SK-N-SH (cell line): Measurements from ENCODE around the gene INTS3. TPM values are rescaled to one million over a fixed set of nuclear protein-coding genes. Genes with fewer than 3 reads are reported as not detected.

Source experiments
- CTCF ChIA-PET: fragments of 300-600, 350-600 bp; formaldehyde crosslinking; extraction: SDS; loops from one replicate; lab custom pipeline; 2021; lab: Yijun Ruan, JAX
- POLR2A ChIA-PET: fragments of 350-600 bp; sonication (Branson Sonifier 250); formaldehyde crosslinking; extraction: SDS; loops from one replicate; lab custom pipeline; 2020; ENCODE audit warnings: antibody characterized with exemption, inconsistent platforms; lab: Yijun Ruan, JAX
- DNase-seq: peaks from one replicate; pipeline ENCODE4 v3.0.0; 2012
- H2AFZ ChIP-seq: fragments of 200-600 bp; sonication (generic); 2 replicates; pipeline ENCODE4 v1.8.1; 2016; ENCODE audit warnings: antibody characterized with exemption, mild to moderate bottlenecking, low read depth
- H3F3A ChIP-seq: fragments of 200-600 bp; sonication (generic); replicated peaks from 2 replicates; pipeline ENCODE3; 2016; ENCODE audit warnings: antibody characterized with exemption, mild to moderate bottlenecking; ENCODE audit not compliant: insufficient read depth
- H3K27ac ChIP-seq, 2 experiments: fragments of 200-500 bp in 1 of 2; fragments of 200-600 bp in 1 of 2; sonication (Bioruptor generic) in 1 of 2; sonication (generic), shearing (Covaris generic) in 1 of 2; 2 replicates each; pipeline versions ENCODE4 v1.5.1 to v1.6.1; 2014 to 2016; ENCODE audit warnings: low read depth in 2 of 2, inconsistent platforms in 1 of 2, low read length in 1 of 2, mild to moderate bottlenecking in 1 of 2, mixed read lengths in 1 of 2
- H3K27me3 ChIP-seq: fragments of 200-600 bp; sonication (generic), shearing (Covaris generic); 2 replicates; pipeline ENCODE4 v1.6.1; 2016; ENCODE audit warnings: mixed run types; ENCODE audit not compliant: insufficient read depth
- H3K36me3 ChIP-seq, 2 experiments: fragments of 200-500 bp in 1 of 2; fragments of 200-600 bp in 1 of 2; sonication (Bioruptor generic) in 1 of 2; sonication (generic) in 1 of 2; replicated peaks in 1 of 2; 2 replicates each; pipeline versions ENCODE3 to v1.5.1; 2014 to 2016; ENCODE audit warnings: low read length in 1 of 2, mild to moderate bottlenecking in 1 of 2; ENCODE audit not compliant: insufficient read depth in 2 of 2, control insufficient read depth in 1 of 2
- H3K4me1 ChIP-seq, 2 experiments: fragments of 200-500 bp in 1 of 2; fragments of 200-600 bp in 1 of 2; sonication (Bioruptor generic) in 1 of 2; sonication (generic), shearing (Covaris generic) in 1 of 2; 2 replicates each; pipeline versions ENCODE4 v1.5.1 to v1.6.1; 2014 to 2016; ENCODE audit warnings: low read depth in 1 of 2, low read length in 1 of 2, mixed run types in 1 of 2; ENCODE audit not compliant: insufficient read depth in 2 of 2, control insufficient read depth in 1 of 2
- H3K4me2 ChIP-seq: fragments of 200-600 bp; sonication (generic), shearing (Covaris generic); 2 replicates; pipeline ENCODE4 v1.6.1; 2017; ENCODE audit warnings: mixed run types
- H3K4me3 ChIP-seq, 2 experiments: fragments of 200-500 bp in 1 of 2; fragments of 200-600 bp in 1 of 2; sonication (Bioruptor generic) in 1 of 2; sonication (generic), shearing (Covaris generic) in 1 of 2; 2 replicates each; pipeline versions ENCODE4 v1.5.1 to v1.8.1; 2014 to 2016; ENCODE audit warnings: low read depth in 2 of 2, inconsistent platforms in 1 of 2, low read length in 1 of 2, mild to moderate bottlenecking in 1 of 2, mixed read lengths in 1 of 2, moderate library complexity in 1 of 2
- H3K79me2 ChIP-seq: fragments of 200-600 bp; sonication (generic); 2 replicates; pipeline ENCODE4 v1.8.1; 2017; ENCODE audit warnings: mild to moderate bottlenecking; ENCODE audit not compliant: insufficient read depth
- H3K9ac ChIP-seq: fragments of 200-600 bp; sonication (generic); 2 replicates; pipeline ENCODE4 v1.6.1; 2017; ENCODE audit warnings: mixed run types
- H3K9me2 ChIP-seq: fragments of 200-600 bp; sonication (generic); 2 replicates; pipeline ENCODE4 v1.6.1; 2017; ENCODE audit warnings: mixed run types
- H3K9me3 ChIP-seq: fragments of 200-600 bp; sonication (generic); 2 replicates; pipeline ENCODE4 v1.6.1; 2017; ENCODE audit warnings: mixed run types, mild to moderate bottlenecking, moderate library complexity
- H4K20me1 ChIP-seq: fragments of 200-600 bp; sonication (generic); 2 replicates; pipeline ENCODE4 v1.6.1; 2017; ENCODE audit warnings: mild to moderate bottlenecking, mixed run types; ENCODE audit not compliant: insufficient read depth
- EP300 ChIP-seq, 2 experiments: IDR thresholded peaks; 2 replicates each; pipeline versions ENCODE4 v1.4.0 to v1.6.1; 2012; ENCODE audit warnings: borderline replicate concordance in 1 of 2, low read depth in 1 of 2, low read length in 1 of 2
- EZH2phosphoT487 ChIP-seq: fragments of 200-600 bp; sonication (generic); IDR thresholded peaks from 2 replicates; pipeline ENCODE4 v1.6.1; 2017; ENCODE audit warnings: low read depth, mixed run types, mild to moderate bottlenecking, antibody characterized with exemption, moderate library complexity, borderline replicate concordance
- FOXJ3 ChIP-seq: sonication (generic); formaldehyde crosslinking; IDR thresholded peaks from 2 replicates; pipeline ENCODE4 v1.5.1; 2020; ENCODE audit warnings: mild to moderate bottlenecking, missing genetic modification reagents
- FOXM1 ChIP-seq: IDR thresholded peaks from 2 replicates; pipeline ENCODE4 v1.4.0; 2012; ENCODE audit warnings: low read depth, mild to moderate bottlenecking
- GATA2 ChIP-seq: sonication (generic); formaldehyde crosslinking; IDR thresholded peaks from 2 replicates; pipeline ENCODE4 v1.5.0; 2020; ENCODE audit warnings: mild to moderate bottlenecking, missing genetic modification reagents
- JUND ChIP-seq: IDR thresholded peaks from 2 replicates; pipeline ENCODE4 v1.4.0; 2012
- MXI1 ChIP-seq: IDR thresholded peaks from 2 replicates; pipeline ENCODE4 v1.6.1; 2012; ENCODE audit warnings: mild to moderate bottlenecking, low read depth, low read length, improper control_type of control experiment
- NFIC ChIP-seq: IDR thresholded peaks from 2 replicates; pipeline ENCODE4 v1.4.0; 2012; ENCODE audit warnings: borderline replicate concordance
- NRF1 ChIP-seq: IDR thresholded peaks from 2 replicates; pipeline ENCODE4 v1.6.1; 2012; ENCODE audit warnings: low read depth, mild to moderate bottlenecking, low read length
- RFX5 ChIP-seq: IDR thresholded peaks from 2 replicates; pipeline ENCODE4 v1.6.1; 2012; ENCODE audit warnings: mild to moderate bottlenecking, improper control_type of control experiment, low read length
- RXRA ChIP-seq: IDR thresholded peaks from 2 replicates; pipeline ENCODE4 v1.4.0; 2012; ENCODE audit warnings: low read depth, mild to moderate bottlenecking, borderline replicate concordance
- TAF1 ChIP-seq: IDR thresholded peaks from 2 replicates; pipeline ENCODE4 v1.6.1; 2012; ENCODE audit warnings: low read depth, mild to moderate bottlenecking, low read length, moderate library complexity, borderline replicate concordance
- WGBS: methylation state at CpG from one replicate; pipeline ENCODE4 v1.1.6; 2017; ENCODE audit warnings: low lambda C conversion rate; 5-methylcytosine and 5-hydroxymethylcytosine counted together
- polyA plus RNA-seq, 3 experiments: library from polyadenylated mRNA; depleted of rRNA; stranded (reverse); fragments of >200 nt; gene quantifications; 2 replicates each; pipeline ENCODE4 v1.2.3, GENCODE V29; 2012
- TF ChIP-seq, protein P1 (sequence below): IDR thresholded peaks from 2 replicates; pipeline ENCODE4 v1.4.0; 2012; ENCODE audit warnings: low read depth, borderline replicate concordance
- TF ChIP-seq, protein P2 (sequence below): fragments of 150-350 bp; IDR thresholded peaks from 2 replicates; pipeline ENCODE4 v1.6.1; 2017; ENCODE audit warnings: antibody characterized with exemption, low read length, low read depth, borderline replicate concordance
- TF ChIP-seq, protein P3 (sequence below): IDR thresholded peaks from 2 replicates; pipeline ENCODE4; 2012
- TF ChIP-seq, protein P4 (sequence below): IDR thresholded peaks from 2 replicates; pipeline ENCODE4 v1.6.1; 2012; ENCODE audit warnings: mild to moderate bottlenecking, low read depth, low read length, moderate library complexity
- TF ChIP-seq, protein P5 (sequence below): fragments of 150-350 bp; IDR thresholded peaks from 2 replicates; pipeline ENCODE4 v1.6.1; 2016; ENCODE audit warnings: mild to moderate bottlenecking, low read depth, low read length

The INTS3 gene
- polyA plus RNA-seq, 1 of the 3 experiments (the other 2 are of a cell fraction): 64.3 TPM

DNA sequence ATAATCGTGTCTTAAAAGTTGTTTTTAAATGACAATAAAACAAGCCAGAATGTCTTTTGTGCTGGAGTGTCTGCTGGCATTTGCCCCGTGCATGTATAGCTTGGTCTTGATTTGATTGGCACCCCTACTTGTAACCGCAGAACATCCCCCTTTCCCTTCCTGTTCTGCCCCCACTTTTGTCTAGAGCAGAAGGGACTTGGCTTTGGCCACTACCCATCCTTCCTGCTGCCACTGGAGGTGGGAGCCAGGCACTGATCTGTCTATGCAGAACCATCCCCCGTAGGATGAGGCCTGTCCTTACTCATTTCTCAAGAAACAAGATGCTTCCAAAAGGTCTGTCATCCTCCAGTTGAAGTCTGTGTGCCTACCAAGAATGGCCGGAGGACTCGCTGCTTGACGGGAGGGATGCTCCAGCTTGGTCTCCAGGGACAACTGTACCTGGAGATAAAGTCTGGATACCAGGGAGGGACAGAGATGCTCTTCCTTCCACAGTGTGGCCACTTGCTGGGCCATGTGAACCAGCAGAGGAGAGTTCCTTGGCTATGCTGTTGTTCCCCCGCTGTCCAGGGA, 46.3 kb downstream of the INTS3 start:
- no peak overlapping the region for H3K9ac ChIP-seq
- H3K9me2 ChIP-seq: no peaks in the 10 kb centered on the region
- no peak for DNase-seq
- H4K20me1 ChIP-seq: no peaks in the 10 kb centered on the region
- H3K4me3 ChIP-seq: no peak overlapping the region
- peaks cover 0 to 13% of the 10 kb centered on the region in 2 experiments; a peak in 1 of 4 replicates for H3K4me1 ChIP-seq
- H3K27ac ChIP-seq: no peak overlapping the region; a peak in 1 of 4 replicates
- CTCF ChIA-PET: interaction anchor here (0.7 to 6.8 kb wide), 4 partner anchors 26 to 296 kb away, joined by 3 to 60 read pairs (median 12); partner anchors contain the start of genes NPR1 and RAB13
- peaks cover 0 to 45% of the 10 kb centered on the region in 2 experiments for H3K36me3 ChIP-seq
- no peaks in the 10 kb centered on the region for H3K79me2 ChIP-seq
- TF ChIP-seq, protein P1, sequence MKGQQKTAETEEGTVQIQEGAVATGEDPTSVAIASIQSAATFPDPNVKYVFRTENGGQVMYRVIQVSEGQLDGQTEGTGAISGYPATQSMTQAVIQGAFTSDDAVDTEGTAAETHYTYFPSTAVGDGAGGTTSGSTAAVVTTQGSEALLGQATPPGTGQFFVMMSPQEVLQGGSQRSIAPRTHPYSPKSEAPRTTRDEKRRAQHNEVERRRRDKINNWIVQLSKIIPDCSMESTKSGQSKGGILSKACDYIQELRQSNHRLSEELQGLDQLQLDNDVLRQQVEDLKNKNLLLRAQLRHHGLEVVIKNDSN: no peak
- no peaks in the 10 kb centered on the region for H3K9me3 ChIP-seq
- no peaks in the 10 kb centered on the region for H3K27me3 ChIP-seq
- H2AFZ ChIP-seq: no peak overlapping the region
- H3K4me2 ChIP-seq: no peak overlapping the region
- peaks cover 8% of the 10 kb centered on the region for H3F3A ChIP-seq
- WGBS: 85% methylated on average over 8 of the region's 8 CpGs
- POLR2A ChIA-PET: no interaction called here

DNA sequence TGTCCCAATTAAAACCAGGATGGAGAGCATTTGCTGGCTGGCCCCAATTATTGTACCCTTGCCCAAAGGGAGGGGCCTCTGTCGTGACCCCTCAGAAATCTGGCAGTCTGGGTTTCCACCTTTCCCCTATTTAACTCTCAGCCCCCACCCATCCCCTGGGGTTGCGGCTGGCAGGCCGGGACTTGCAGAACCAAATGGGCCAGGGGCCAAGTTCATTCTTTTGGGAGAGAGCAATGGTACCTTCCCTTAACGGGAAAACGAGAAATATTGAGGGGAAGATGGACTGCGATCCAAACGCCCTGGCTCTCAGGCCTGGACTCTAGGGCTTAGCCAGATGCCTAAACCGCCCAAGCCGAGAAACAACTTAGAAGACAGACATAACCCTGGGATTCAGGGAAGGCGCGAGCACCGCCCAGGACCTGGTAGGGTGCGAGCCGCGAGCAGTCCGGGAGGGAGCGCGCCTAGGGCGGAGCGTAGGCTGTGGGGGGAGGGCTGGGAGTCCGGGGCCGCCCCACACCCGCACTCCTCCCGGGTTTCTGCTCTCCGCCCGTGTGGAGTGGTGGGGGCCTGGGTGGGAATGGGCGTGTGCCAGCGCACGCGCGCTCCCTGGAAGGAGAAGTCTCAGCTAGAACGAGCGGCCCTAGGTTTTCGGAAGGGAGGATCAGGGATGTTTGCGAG, 47.1 kb downstream of the INTS3 start, which contains the start of gene SLC27A3:
Gene SLC27A3 (plus strand): TSS at position 628 of the 678 bp plus-strand sequence. CDS start 91 bp downstream, outside the sequence.
- Histone ChIP-seq H4K20me1 (no peaks in the 10 kb centered on the region), H3K9me3 (no peaks in the 10 kb centered on the region), H3F3A (peaks cover 8% of the 10 kb centered on the region), H3K9ac (peak within 1 kb of the TSS; percentile 44; the same call in 1 of the 2 replicates), H3K27me3 (no peaks in the 10 kb centered on the region), H3K4me3 (peak within 1 kb of the TSS; percentile 65 to 67), H3K4me2 (peak within 1 kb of the TSS; percentile 86), H3K79me2 (no peaks in the 10 kb centered on the region), H2AFZ (peak within 1 kb of the TSS; percentile 82), H3K9me2 (no peaks in the 10 kb centered on the region), H3K36me3 (peaks cover 0 to 39% of the 10 kb centered on the region in 2 experiments), H3K4me1 (peaks cover 0 to 13% of the 10 kb centered on the region in 2 experiments; a peak in 1 of 4 replicates), H3K27ac (peak within 1 kb of the TSS in 1 of 2 experiments; percentile 69; a peak in 2 of 4 replicates)
- peak; percentile 88 for DNase-seq
- CTCF ChIA-PET: interaction anchor here (0.6 to 6.8 kb wide), 8 partner anchors 22 to 275 kb away, joined by 3 to 60 read pairs (median 3); partner anchors contain the start of genes ILF2, NPR1 and RAB13
- POLR2A ChIA-PET: interaction anchor here (0.6 to 1.5 kb wide), 5 partner anchors 9 to 216 kb away, joined by 3 to 7 read pairs (median 4); partner anchors contain the start of genes RAB13 and RPS27
- WGBS: 59% methylated on average over 10 of the region's 35 CpGs
- TF ChIP-seq NFIC (no peak; the same call in 1 of the 2 replicates), EP300 (IDR thresholded peaks at IDR 0.05; ENCODE audit: borderline replicate concordance in 1 of 2, low read depth in 1 of 2, low read length in 1 of 2) (no peak), TAF1 (no peak), MXI1 (no peak; the same call in 1 of the 2 replicates), GATA2 (CRISPR knock-in tag) (no peak), NRF1 (peak; percentile 48), EZH2phosphoT487 (no peak), RFX5 (no peak), FOXM1 (no peak), RXRA (no peak), FOXJ3 (CRISPR knock-in tag) (no peak), JUND (no peak)
- TF ChIP-seq, protein P2, sequence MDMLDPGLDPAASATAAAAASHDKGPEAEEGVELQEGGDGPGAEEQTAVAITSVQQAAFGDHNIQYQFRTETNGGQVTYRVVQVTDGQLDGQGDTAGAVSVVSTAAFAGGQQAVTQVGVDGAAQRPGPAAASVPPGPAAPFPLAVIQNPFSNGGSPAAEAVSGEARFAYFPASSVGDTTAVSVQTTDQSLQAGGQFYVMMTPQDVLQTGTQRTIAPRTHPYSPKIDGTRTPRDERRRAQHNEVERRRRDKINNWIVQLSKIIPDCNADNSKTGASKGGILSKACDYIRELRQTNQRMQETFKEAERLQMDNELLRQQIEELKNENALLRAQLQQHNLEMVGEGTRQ: no peak
- TF ChIP-seq, protein P3, sequence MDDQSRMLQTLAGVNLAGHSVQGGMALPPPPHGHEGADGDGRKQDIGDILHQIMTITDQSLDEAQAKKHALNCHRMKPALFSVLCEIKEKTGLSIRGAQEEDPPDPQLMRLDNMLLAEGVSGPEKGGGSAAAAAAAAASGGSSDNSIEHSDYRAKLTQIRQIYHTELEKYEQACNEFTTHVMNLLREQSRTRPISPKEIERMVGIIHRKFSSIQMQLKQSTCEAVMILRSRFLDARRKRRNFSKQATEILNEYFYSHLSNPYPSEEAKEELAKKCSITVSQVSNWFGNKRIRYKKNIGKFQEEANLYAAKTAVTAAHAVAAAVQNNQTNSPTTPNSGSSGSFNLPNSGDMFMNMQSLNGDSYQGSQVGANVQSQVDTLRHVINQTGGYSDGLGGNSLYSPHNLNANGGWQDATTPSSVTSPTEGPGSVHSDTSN: no peak
- TF ChIP-seq, protein P4, sequence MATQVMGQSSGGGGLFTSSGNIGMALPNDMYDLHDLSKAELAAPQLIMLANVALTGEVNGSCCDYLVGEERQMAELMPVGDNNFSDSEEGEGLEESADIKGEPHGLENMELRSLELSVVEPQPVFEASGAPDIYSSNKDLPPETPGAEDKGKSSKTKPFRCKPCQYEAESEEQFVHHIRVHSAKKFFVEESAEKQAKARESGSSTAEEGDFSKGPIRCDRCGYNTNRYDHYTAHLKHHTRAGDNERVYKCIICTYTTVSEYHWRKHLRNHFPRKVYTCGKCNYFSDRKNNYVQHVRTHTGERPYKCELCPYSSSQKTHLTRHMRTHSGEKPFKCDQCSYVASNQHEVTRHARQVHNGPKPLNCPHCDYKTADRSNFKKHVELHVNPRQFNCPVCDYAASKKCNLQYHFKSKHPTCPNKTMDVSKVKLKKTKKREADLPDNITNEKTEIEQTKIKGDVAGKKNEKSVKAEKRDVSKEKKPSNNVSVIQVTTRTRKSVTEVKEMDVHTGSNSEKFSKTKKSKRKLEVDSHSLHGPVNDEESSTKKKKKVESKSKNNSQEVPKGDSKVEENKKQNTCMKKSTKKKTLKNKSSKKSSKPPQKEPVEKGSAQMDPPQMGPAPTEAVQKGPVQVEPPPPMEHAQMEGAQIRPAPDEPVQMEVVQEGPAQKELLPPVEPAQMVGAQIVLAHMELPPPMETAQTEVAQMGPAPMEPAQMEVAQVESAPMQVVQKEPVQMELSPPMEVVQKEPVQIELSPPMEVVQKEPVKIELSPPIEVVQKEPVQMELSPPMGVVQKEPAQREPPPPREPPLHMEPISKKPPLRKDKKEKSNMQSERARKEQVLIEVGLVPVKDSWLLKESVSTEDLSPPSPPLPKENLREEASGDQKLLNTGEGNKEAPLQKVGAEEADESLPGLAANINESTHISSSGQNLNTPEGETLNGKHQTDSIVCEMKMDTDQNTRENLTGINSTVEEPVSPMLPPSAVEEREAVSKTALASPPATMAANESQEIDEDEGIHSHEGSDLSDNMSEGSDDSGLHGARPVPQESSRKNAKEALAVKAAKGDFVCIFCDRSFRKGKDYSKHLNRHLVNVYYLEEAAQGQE: no peak
- TF ChIP-seq, protein P5, sequence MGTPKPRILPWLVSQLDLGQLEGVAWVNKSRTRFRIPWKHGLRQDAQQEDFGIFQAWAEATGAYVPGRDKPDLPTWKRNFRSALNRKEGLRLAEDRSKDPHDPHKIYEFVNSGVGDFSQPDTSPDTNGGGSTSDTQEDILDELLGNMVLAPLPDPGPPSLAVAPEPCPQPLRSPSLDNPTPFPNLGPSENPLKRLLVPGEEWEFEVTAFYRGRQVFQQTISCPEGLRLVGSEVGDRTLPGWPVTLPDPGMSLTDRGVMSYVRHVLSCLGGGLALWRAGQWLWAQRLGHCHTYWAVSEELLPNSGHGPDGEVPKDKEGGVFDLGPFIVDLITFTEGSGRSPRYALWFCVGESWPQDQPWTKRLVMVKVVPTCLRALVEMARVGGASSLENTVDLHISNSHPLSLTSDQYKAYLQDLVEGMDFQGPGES: no peak
